PC-3 (cell line): ENCODE data around the gene TSPAN9. TPM values are rescaled to one million over a fixed set of nuclear protein-coding genes. Genes with fewer than 3 reads are reported as not detected.

Source experiments
- ATAC-seq: fragments of 200-7000 bp; cut with Tn5 transposase; 2 replicates; pipeline ENCODE4 v1.9.1; 2020; ENCODE audit warnings: mild to moderate bottlenecking, moderate library complexity
- BruUV-seq: library from RNA; stranded (reverse); fragments of 400-500 nt; replicated peaks from 2 replicates; lab custom pipeline; 2021; lab: Mats Ljungman, UMichigan
- CTCF ChIA-PET: fragments of 300-600 bp; sonication (Branson Sonifier 250); formaldehyde crosslinking; loops from one replicate; lab custom pipeline; 2022; ENCODE audit warnings: antibody characterized with exemption; lab: Charles Lee
- POLR2A ChIA-PET: fragments of 300-600 bp; sonication (Branson Sonifier 250); formaldehyde crosslinking; loops from one replicate; lab custom pipeline; 2022; ENCODE audit warnings: antibody characterized with exemption; ENCODE audit not compliant: unreplicated experiment; lab: Charles Lee
- DNase-seq: peaks from one replicate; pipeline ENCODE4 v3.0.0-alpha.2; 2015
- H2AFZ ChIP-seq: fragments of 300-600 bp; sonication (generic); 2 replicates; pipeline ENCODE4 v1.6.0; 2016; ENCODE audit warnings: antibody characterized with exemption, low read length
- H3F3A ChIP-seq: fragments of 300-600 bp; sonication (generic); one replicate; pipeline ENCODE4 v1.6.0; 2017; ENCODE audit warnings: antibody characterized with exemption, low read length, control low read depth, mild to moderate bottlenecking; ENCODE audit not compliant: unreplicated experiment
- H3K27ac ChIP-seq: fragments of 300-600 bp; sonication (generic); 2 replicates; pipeline ENCODE4 v1.5.1; 2016; ENCODE audit warnings: mild to moderate bottlenecking, low read length
- H3K27me3 ChIP-seq: fragments of 300-600 bp; sonication (generic); 2 replicates; pipeline ENCODE4 v1.6.1; 2016; ENCODE audit warnings: low read length, mixed read lengths
- H3K36me3 ChIP-seq: fragments of 300-600 bp; sonication (generic); 2 replicates; pipeline ENCODE4 v1.6.1; 2016; ENCODE audit warnings: low read depth, mixed run types, low read length, mixed read lengths
- H3K4me1 ChIP-seq: fragments of 300-600 bp; sonication (generic); 2 replicates; pipeline ENCODE4 v1.5.1; 2016; ENCODE audit warnings: low read length; ENCODE audit not compliant: insufficient read depth
- H3K4me2 ChIP-seq: fragments of 300-600 bp; sonication (generic); 2 replicates; pipeline ENCODE4 v1.6.0; 2016; ENCODE audit warnings: low read length
- H3K4me3 ChIP-seq: fragments of 300-600 bp; sonication (generic); 2 replicates; pipeline ENCODE4 v1.5.1; 2016; ENCODE audit warnings: mild to moderate bottlenecking, low read length, mixed read lengths
- H3K79me2 ChIP-seq: fragments of 300-600 bp; sonication (generic); 2 replicates; pipeline ENCODE4 v1.6.1; 2017; ENCODE audit warnings: low read length, mixed read lengths
- H3K9ac ChIP-seq: fragments of 300-600 bp; sonication (generic); 2 replicates; pipeline ENCODE4 v1.6.0; 2016; ENCODE audit warnings: mild to moderate bottlenecking, low read length
- H3K9me2 ChIP-seq: fragments of 300-600 bp; sonication (generic); replicated peaks from 2 replicates; pipeline ENCODE4 v1.6.1; 2016; ENCODE audit warnings: mixed run types, low read length, mixed read lengths
- H3K9me3 ChIP-seq: fragments of 300-600 bp; sonication (generic); 2 replicates; pipeline ENCODE4 v1.6.1; 2016; ENCODE audit warnings: low read length, mixed read lengths
- H4K20me1 ChIP-seq: fragments of 300-600 bp; sonication (generic); 2 replicates; pipeline ENCODE4 v1.6.1; 2016; ENCODE audit warnings: low read length, mixed read lengths
- EZH2 ChIP-seq: fragments of 300-600 bp; sonication (generic); IDR thresholded peaks from one replicate; pipeline ENCODE4 v1.6.1; 2017; ENCODE audit warnings: antibody characterized with exemption, mild to moderate bottlenecking, low read length; ENCODE audit not compliant: unreplicated experiment
- EZH2phosphoT487 ChIP-seq: fragments of 300-600 bp; sonication (generic); IDR thresholded peaks from 2 replicates; pipeline ENCODE4 v1.6.1; 2018; ENCODE audit warnings: mild to moderate bottlenecking, antibody characterized with exemption, low read length, borderline replicate concordance
- intact Hi-C: fragments of 100-400 bp; cut with micrococcal nuclease; formaldehyde crosslinking; loops from 2 replicates; pipeline ENCODE4 v1.9.0; 2023
- total RNA-seq: library from RNA; depleted of rRNA; stranded (reverse); fragments of >200 nt; gene quantifications from 2 replicates; pipeline ENCODE4 v1.2.3, GENCODE V29; 2014
- TF ChIP-seq, protein P1 (sequence below): fragments of 300-600 bp; sonication (generic); conservative IDR thresholded peaks from 2 replicates; pipeline ENCODE4 v1.5.1; 2017; ENCODE audit warnings: antibody characterized with exemption, low read depth, mild to moderate bottlenecking, low read length

The TSPAN9 gene
- total RNA-seq, 1 experiment from 2014 or later = 6.2 TPM

DNA sequence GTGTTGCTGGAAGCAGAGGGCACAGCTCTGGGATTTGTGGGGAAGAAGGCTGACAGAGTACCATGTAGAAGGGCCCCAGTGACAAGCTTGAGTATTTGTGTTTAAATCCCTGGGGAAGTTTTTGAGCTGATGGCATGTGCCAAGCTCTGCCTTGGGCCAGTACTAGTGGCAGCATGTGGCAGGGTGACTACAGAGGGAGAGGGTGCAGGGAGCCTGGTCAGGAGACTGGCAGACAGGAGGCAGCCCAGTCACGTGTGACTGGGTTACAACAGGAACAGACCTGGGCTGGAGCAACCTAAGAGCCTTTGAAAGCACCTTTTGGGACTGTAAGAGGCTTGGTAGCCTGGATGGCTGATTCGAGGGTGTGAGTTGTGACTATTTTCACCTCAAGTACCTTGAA, 112.1 kb downstream of the TSPAN9 start:
- H3K4me1 ChIP-seq = 0 out of 2 replicates have a peak, but pooled peaks cover 5% of the 10 kb centered on the region
- no peaks in the 10 kb centered on the region for H3K9me3 ChIP-seq
- H3K9ac ChIP-seq = no peak overlapping the region
- no TSS peak for BruUV-seq
- ChIA-PET CTCF (no interaction called here), POLR2A (interaction anchor here (0.6 kb wide), 1 partner anchor 684 kb away, joined by 4 read pairs; the partner anchor contains the start of gene PARP11)
- H3K79me2 ChIP-seq = no peaks in the 10 kb centered on the region
- H2AFZ ChIP-seq = no peak overlapping the region
- no peak overlapping the region for H3K4me2 ChIP-seq
- TF ChIP-seq EZH2 = no peak
- TF ChIP-seq, protein P1, sequence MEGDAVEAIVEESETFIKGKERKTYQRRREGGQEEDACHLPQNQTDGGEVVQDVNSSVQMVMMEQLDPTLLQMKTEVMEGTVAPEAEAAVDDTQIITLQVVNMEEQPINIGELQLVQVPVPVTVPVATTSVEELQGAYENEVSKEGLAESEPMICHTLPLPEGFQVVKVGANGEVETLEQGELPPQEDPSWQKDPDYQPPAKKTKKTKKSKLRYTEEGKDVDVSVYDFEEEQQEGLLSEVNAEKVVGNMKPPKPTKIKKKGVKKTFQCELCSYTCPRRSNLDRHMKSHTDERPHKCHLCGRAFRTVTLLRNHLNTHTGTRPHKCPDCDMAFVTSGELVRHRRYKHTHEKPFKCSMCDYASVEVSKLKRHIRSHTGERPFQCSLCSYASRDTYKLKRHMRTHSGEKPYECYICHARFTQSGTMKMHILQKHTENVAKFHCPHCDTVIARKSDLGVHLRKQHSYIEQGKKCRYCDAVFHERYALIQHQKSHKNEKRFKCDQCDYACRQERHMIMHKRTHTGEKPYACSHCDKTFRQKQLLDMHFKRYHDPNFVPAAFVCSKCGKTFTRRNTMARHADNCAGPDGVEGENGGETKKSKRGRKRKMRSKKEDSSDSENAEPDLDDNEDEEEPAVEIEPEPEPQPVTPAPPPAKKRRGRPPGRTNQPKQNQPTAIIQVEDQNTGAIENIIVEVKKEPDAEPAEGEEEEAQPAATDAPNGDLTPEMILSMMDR = no peak
- no peak for TF ChIP-seq EZH2phosphoT487
- H3K27ac ChIP-seq = no peak overlapping the region
- H3K4me3 ChIP-seq = no peak overlapping the region
- no peaks in the 10 kb centered on the region for H4K20me1 ChIP-seq
- H3K9me2 ChIP-seq = no peaks in the 10 kb centered on the region
- intact Hi-C loops = no loop called here
- no peaks in the 10 kb centered on the region for H3F3A ChIP-seq
- H3K27me3 ChIP-seq = no peaks in the 10 kb centered on the region
- ATAC-seq = no peak
- no peaks in the 10 kb centered on the region for H3K36me3 ChIP-seq
- no peak for DNase-seq

DNA sequence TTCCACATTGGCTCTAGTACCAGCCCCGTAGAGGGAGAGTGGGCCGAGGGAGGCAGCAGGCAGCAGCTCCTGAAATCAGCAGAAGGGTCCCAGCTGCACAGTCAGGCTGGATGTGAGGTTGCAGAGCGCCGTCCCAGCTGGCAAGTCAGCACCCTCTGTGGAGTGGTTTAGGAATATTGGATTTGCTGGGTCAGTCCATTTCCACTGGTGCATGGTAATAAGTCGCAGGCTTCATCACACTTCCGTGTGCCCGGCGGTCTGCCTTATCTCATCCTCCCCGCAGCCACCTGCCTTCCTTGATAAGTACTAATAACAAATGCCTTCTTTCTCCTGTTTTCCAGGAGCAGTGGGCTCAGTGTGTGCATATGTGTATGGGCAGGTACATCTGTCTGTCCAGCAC, 112.9 kb downstream of the TSPAN9 start:
- no peak for ATAC-seq
- ChIA-PET POLR2A (no interaction called here), CTCF (no interaction called here)
- no peaks in the 10 kb centered on the region for H4K20me1 ChIP-seq
- H3K36me3 ChIP-seq = no peaks in the 10 kb centered on the region
- no peak overlapping the region for H3K4me2 ChIP-seq
- H3K9me3 ChIP-seq = no peaks in the 10 kb centered on the region
- H3K4me1 ChIP-seq = 0 out of 2 replicates have a peak, but pooled peaks cover 5% of the 10 kb centered on the region
- no peak overlapping the region for H3K4me3 ChIP-seq
- H3K9ac ChIP-seq = no peak overlapping the region
- H3F3A ChIP-seq = no peaks in the 10 kb centered on the region
- H3K9me2 ChIP-seq = no peaks in the 10 kb centered on the region
- no TSS peak for BruUV-seq
- intact Hi-C loops = no loop called here
- no peaks in the 10 kb centered on the region for H3K79me2 ChIP-seq
- H2AFZ ChIP-seq = no peak overlapping the region
- H3K27ac ChIP-seq = no peak overlapping the region
- TF ChIP-seq, protein P1 = no peak
- TF ChIP-seq EZH2 (no peak), EZH2phosphoT487 (no peak)
- no peaks in the 10 kb centered on the region for H3K27me3 ChIP-seq
- DNase-seq = no peak

DNA sequence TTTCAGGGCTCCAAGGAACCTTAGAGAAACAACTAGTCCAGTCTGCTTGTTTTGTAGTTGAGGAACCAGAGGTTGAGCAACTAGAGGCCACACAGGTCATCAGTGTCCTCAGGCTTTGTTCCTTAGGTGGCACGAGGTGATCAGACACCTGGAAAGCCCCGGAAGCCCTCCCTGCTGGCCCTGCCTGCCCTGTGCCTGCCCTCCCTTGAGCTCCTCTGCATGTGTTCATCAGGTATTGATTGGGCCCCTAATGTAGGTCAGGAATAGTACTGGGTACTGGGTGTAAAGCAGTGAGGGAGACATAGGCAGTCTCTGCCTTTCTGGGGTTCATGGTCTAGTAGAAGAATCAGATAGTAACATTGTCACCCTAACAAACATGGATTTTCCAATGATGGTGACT, 114.3 kb downstream of the TSPAN9 start:
- Histone ChIP-seq H3K9me3 (no peaks in the 10 kb centered on the region), H3K79me2 (no peaks in the 10 kb centered on the region), H3K9ac (no peak overlapping the region), H3K9me2 (no peaks in the 10 kb centered on the region), H3K27me3 (no peaks in the 10 kb centered on the region), H3K4me2 (no peak overlapping the region), H3K4me1 (0 out of 2 replicates have a peak, but pooled peaks cover 5% of the 10 kb centered on the region), H3K36me3 (no peaks in the 10 kb centered on the region), H4K20me1 (no peaks in the 10 kb centered on the region), H3F3A (no peaks in the 10 kb centered on the region), H2AFZ (no peak overlapping the region), H3K4me3 (no peak overlapping the region), H3K27ac (no peak overlapping the region)
- POLR2A ChIA-PET = no interaction called here
- TF ChIP-seq, protein P1 = no peak
- TF ChIP-seq EZH2phosphoT487 (no peak), EZH2 (no peak)
- ATAC-seq (no peak), DNase-seq (no peak)
- CTCF ChIA-PET = no interaction called here
- no TSS peak for BruUV-seq
- intact Hi-C loops = no loop called here
